Endothelial cell of umbilical vein (primary cell): ENCODE measurements around the gene ZBTB7C. TPM values are rescaled to one million over a fixed set of nuclear protein-coding genes. Genes with fewer than 3 reads are reported as not detected.

ENCODE experiments used
- BruUV-seq: library from RNA; stranded (reverse); fragments of 400-500 nt; replicated peaks from 2 replicates; lab custom pipeline; 2021; lab: Mats Ljungman, UMichigan
- CTCF ChIA-PET: fragments of 300-600, 350-600 bp; sonication (Branson Sonifier 250); formaldehyde crosslinking; loops from one replicate; lab custom pipeline; 2021; ENCODE audit warnings: antibody characterized with exemption, inconsistent platforms; lab: Charles Lee
- POLR2A ChIA-PET: fragments of 300-600, 350-600 bp; sonication (Branson Sonifier 250); formaldehyde crosslinking; loops from one replicate; lab custom pipeline; 2021; ENCODE audit warnings: antibody characterized with exemption, inconsistent platforms; lab: Charles Lee
- DNase-seq: peaks from one replicate; pipeline ENCODE4 v3.0.0-alpha.2; 2011; ENCODE audit warnings: low read depth, low spot score
- FAIRE-seq: peaks from 2 replicates; lab custom pipeline; 2011; peaks lifted over from hg19 to GRCh38; lab: Jason Lieb, UNC
- H2AFZ ChIP-seq: 2 replicates; pipeline ENCODE4 v1.6.0; 2012; ENCODE audit warnings: low read depth, low read length, control low read depth, inconsistent platforms
- H3K27ac ChIP-seq: 2 replicates; pipeline ENCODE4 v1.5.1; 2011; ENCODE audit warnings: low read depth, mild to moderate bottlenecking, control low read depth, low read length, moderate library complexity; ENCODE audit not compliant: insufficient read depth
- H3K27me3 ChIP-seq, 2 experiments: 2 replicates each; pipeline versions ENCODE4 v1.6.0 to v1.6.1; 2011; ENCODE audit warnings: low read length in 2 of 2, mixed read lengths in 1 of 2; ENCODE audit not compliant: control insufficient read depth in 2 of 2, insufficient read depth in 2 of 2
- H3K36me3 ChIP-seq, 2 experiments: 2 replicates in 1 of 2; 3 replicates in 1 of 2; pipeline ENCODE4 v1.5.1; 2011; ENCODE audit warnings: low read length in 2 of 2, mild to moderate bottlenecking in 1 of 2, moderate library complexity in 1 of 2; ENCODE audit not compliant: control insufficient read depth in 2 of 2, insufficient read depth in 2 of 2; ENCODE audit errors: extremely low read depth in 1 of 2
- H3K4me1 ChIP-seq: 3 replicates; pipeline ENCODE4 v1.5.1; 2011; ENCODE audit warnings: mild to moderate bottlenecking, low read length; ENCODE audit not compliant: control insufficient read depth, insufficient read depth; ENCODE audit errors: extremely low read depth
- H3K4me2 ChIP-seq: 2 replicates; pipeline ENCODE4 v1.6.1; 2011; ENCODE audit warnings: low read length, control low read depth, mixed read lengths; ENCODE audit not compliant: insufficient read depth
- H3K4me3 ChIP-seq, 3 experiments: fragments of 200-600 bp in 1 of 3; sonication (generic), shearing (Covaris generic) in 1 of 3; replicated peaks in 1 of 3; 2 replicates each; pipeline ENCODE4 v1.5.1; 2011 to 2016; ENCODE audit warnings: control low read depth in 3 of 3, low read length in 3 of 3, mild to moderate bottlenecking in 2 of 3, inconsistent platforms in 1 of 3, low read depth in 1 of 3, moderate library complexity in 1 of 3; ENCODE audit not compliant: insufficient read depth in 1 of 3
- H3K79me2 ChIP-seq: 2 replicates; pipeline ENCODE4 v1.6.0; 2012; ENCODE audit warnings: low read length, inconsistent platforms; ENCODE audit not compliant: control insufficient read depth, insufficient read depth
- H3K9ac ChIP-seq: replicated peaks from 2 replicates; pipeline ENCODE3; 2011; ENCODE audit warnings: low read length, control low read depth; ENCODE audit not compliant: insufficient read depth; ENCODE audit errors: extremely low read depth
- H3K9me1 ChIP-seq: replicated peaks from 3 replicates; pipeline ENCODE4 v1.6.0; 2011; ENCODE audit warnings: mild to moderate bottlenecking, low read length; ENCODE audit not compliant: control insufficient read depth, insufficient read depth; ENCODE audit errors: extremely low read depth
- H3K9me3 ChIP-seq: replicated peaks from 2 replicates; pipeline ENCODE4 v1.5.1; 2012; ENCODE audit warnings: low read length, inconsistent platforms; ENCODE audit not compliant: control insufficient read depth, insufficient read depth
- H4K20me1 ChIP-seq: replicated peaks from 2 replicates; pipeline ENCODE3; 2011; ENCODE audit warnings: mild to moderate bottlenecking, low read length; ENCODE audit not compliant: control insufficient read depth, insufficient read depth; ENCODE audit errors: extremely low read depth
- CTCF ChIP-seq, 2 donors: IDR thresholded peaks; 1 replicate in 1 of 2; 2 replicates in 1 of 2; pipeline ENCODE4 v1.5.1; 2011; ENCODE audit warnings: low read length in 2 of 2, mild to moderate bottlenecking in 2 of 2, moderate library complexity in 2 of 2, control low read depth in 1 of 2, inconsistent platforms in 1 of 2, low read depth in 1 of 2; ENCODE audit not compliant: insufficient read depth in 1 of 2; ENCODE audit errors: extremely low read depth in 1 of 2
- EZH2 ChIP-seq: IDR thresholded peaks from 2 replicates; pipeline ENCODE4 v1.6.1; 2012; ENCODE audit warnings: borderline replicate concordance, low read depth, mild to moderate bottlenecking, moderate library complexity, low read length, inconsistent platforms; ENCODE audit not compliant: severe bottlenecking
- FOS ChIP-seq: IDR thresholded peaks from 2 replicates; pipeline ENCODE4 v1.6.1; 2011; ENCODE audit warnings: mild to moderate bottlenecking, low read length, moderate library complexity, borderline replicate concordance; ENCODE audit not compliant: insufficient read depth
- GATA2 ChIP-seq: IDR thresholded peaks from 2 replicates; pipeline ENCODE4 v1.7.0; 2011; ENCODE audit warnings: low read depth, mild to moderate bottlenecking, moderate library complexity, mixed read lengths, low read length; ENCODE audit not compliant: insufficient read length, insufficient read depth
- JUN ChIP-seq: IDR thresholded peaks from 2 replicates; pipeline ENCODE4 v1.6.1; 2011; ENCODE audit warnings: borderline replicate concordance, low read depth; ENCODE audit not compliant: insufficient read length, insufficient read depth
- MYC ChIP-seq: IDR thresholded peaks from one replicate; pipeline ENCODE4 v1.6.1; 2011; ENCODE audit warnings: mild to moderate bottlenecking, low read depth, low read length
- POLR2A ChIP-seq: IDR thresholded peaks from 2 replicates; pipeline ENCODE4 v1.6.1; 2012; ENCODE audit warnings: low read depth, mild to moderate bottlenecking, control low read depth, low read length
- POLR2AphosphoS5 ChIP-seq: IDR thresholded peaks from 2 replicates; pipeline ENCODE4 v1.6.1; 2012; ENCODE audit warnings: low read depth, mild to moderate bottlenecking, control low read depth, low read length, moderate library complexity; ENCODE audit not compliant: insufficient read depth
- dilution Hi-C: fragments of 300-500 bp; cut with MboI; formaldehyde crosslinking; loops from one replicate; pipeline ENCODE4 v1.15.0; 2019; ENCODE audit warnings: low sequenced_read_pairs; ENCODE audit not compliant: extremely low pct_ligation_motif_present
- intact Hi-C: fragments of 100-400 bp; cut with micrococcal nuclease; formaldehyde crosslinking; loops from one replicate; pipeline ENCODE4 v1.10.0; 2022
- polyA plus RNA-seq, 4 experiments: library from polyadenylated mRNA; depleted of rRNA in 3 of 4; stranded (reverse) in 3 of 4; unstranded in 1 of 4; fragments of >200 nt; gene quantifications; 2 replicates each; pipeline versions ENCODE4 v1.2.1 to v1.2.3, GENCODE V29; 2011 to 2012; ENCODE audit warnings: missing spikeins in 1 of 4
- total RNA-seq: library from RNA; stranded (reverse); gene quantifications from 2 replicates; pipeline ENCODE4 v1.2.3, GENCODE V29; 2021
- TF ChIP-seq, protein P1 (sequence below): IDR thresholded peaks from 2 replicates; pipeline ENCODE4 v1.6.1; 2011; ENCODE audit not compliant: insufficient read depth, insufficient read length

ZBTB7C gene
- total and polyA plus RNA-seq, 2 donors (not counting 3 experiments of a cell fraction or from before 2014, with no cell fraction given) = not detected

DNA sequence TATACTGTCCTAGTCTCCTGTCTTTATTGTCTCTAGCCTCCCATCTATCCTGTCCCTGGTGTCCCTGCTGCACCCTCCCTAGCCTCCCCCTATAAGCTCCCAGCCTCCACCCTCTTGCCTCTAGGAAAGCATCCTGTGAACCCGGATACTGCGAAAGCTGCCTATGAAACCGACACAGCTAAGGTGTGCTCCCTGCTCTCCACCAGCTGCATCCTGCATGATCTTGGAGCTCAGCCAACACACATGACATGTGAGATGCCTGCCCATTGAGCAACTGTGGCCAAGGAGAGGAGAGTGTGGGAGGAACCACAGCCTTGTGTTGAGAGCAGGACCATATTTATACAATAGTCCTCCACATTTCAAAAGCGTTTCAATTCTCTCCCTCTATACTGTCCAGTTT is 187.1 kb downstream of the ZBTB7C start:
- Histone ChIP-seq H3K9me3 (no peaks in the 10 kb centered on the region), H2AFZ (no peak overlapping the region), H3K4me2 (no peak overlapping the region), H3K79me2 (no peaks in the 10 kb centered on the region), H3K9me1 (no peaks in the 10 kb centered on the region), H4K20me1 (no peaks in the 10 kb centered on the region), H3K4me1 (no peaks in the 10 kb centered on the region), H3K27me3 (peaks cover 0 to 2% of the 10 kb centered on the region in 2 experiments), H3K9ac (no peak overlapping the region), H3K4me3 (no peak overlapping the region), H3K27ac (no peak overlapping the region), H3K36me3 (no peaks in the 10 kb centered on the region)
- intact Hi-C loops (no loop called here), dilution Hi-C loops (no loop called here)
- FAIRE-seq = no peak
- CTCF ChIA-PET = interaction anchor here (1.4 kb wide), 1 partner anchor 9 kb away, joined by 4 read pairs; no protein-coding TSS in a partner anchor
- no peak for DNase-seq
- BruUV-seq = no TSS peak
- POLR2A ChIA-PET = no interaction called here
- TF ChIP-seq POLR2A = no peak
- TF ChIP-seq, protein P1, sequence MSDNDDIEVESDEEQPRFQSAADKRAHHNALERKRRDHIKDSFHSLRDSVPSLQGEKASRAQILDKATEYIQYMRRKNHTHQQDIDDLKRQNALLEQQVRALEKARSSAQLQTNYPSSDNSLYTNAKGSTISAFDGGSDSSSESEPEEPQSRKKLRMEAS = no peak
- no peak for TF ChIP-seq GATA2
- no peak for TF ChIP-seq JUN
- no peak for TF ChIP-seq MYC
- TF ChIP-seq EZH2 = no peak
- TF ChIP-seq CTCF (IDR thresholded peaks at IDR 0.05; ENCODE audit: extremely low read depth in 1 of 2, insufficient read depth in 1 of 2, low read depth in 1 of 2, low read length in 2 of 2) = no peak
- TF ChIP-seq FOS = no peak
- no peak for TF ChIP-seq POLR2AphosphoS5
